ENCODE measurements around the gene TMEM126A.

TMEM126A gene

GRCh38 chr11:85619499-85619898 is 28.3 kb upstream of the TMEM126A start:
- no peak for ATAC-seq (ENCODE audit: low read depth)
- H3K27ac ChIP-seq (ENCODE audit: poor library complexity, severe bottlenecking) = no peak overlapping the region
- H3K4me1 ChIP-seq (ENCODE audit: insufficient read depth, poor library complexity, severe bottlenecking) = no peaks in the 10 kb centered on the region
- no peaks in the 10 kb centered on the region for H3K9me3 ChIP-seq (ENCODE audit: severe bottlenecking)
- TF ChIP-seq CTCF (IDR thresholded peaks at IDR 0.05; ENCODE audit: poor library complexity, severe bottlenecking) = no peak
- no peak overlapping the region for H3K4me3 ChIP-seq (ENCODE audit: severe bottlenecking)
- H3K27me3 ChIP-seq (ENCODE audit: insufficient read depth, poor library complexity, severe bottlenecking) = no peaks in the 10 kb centered on the region
- DNase-seq (ENCODE audit: low spot score) = no peak
- H3K36me3 ChIP-seq (ENCODE audit: low read depth) = no peaks in the 10 kb centered on the region

- Histone ChIP-seq H3K27me3 (ENCODE audit: insufficient read depth, poor library complexity, severe bottlenecking) (no peaks in the 10 kb centered on the region), H3K9me3 (ENCODE audit: severe bottlenecking) (no peaks in the 10 kb centered on the region), H3K27ac (ENCODE audit: poor library complexity, severe bottlenecking) (no peak overlapping the region), H3K4me1 (ENCODE audit: insufficient read depth, poor library complexity, severe bottlenecking) (no peaks in the 10 kb centered on the region), H3K36me3 (ENCODE audit: low read depth) (no peaks in the 10 kb centered on the region), H3K4me3 (ENCODE audit: severe bottlenecking) (no peak overlapping the region)
- DNase-seq (ENCODE audit: low spot score) (no peak), ATAC-seq (ENCODE audit: low read depth) (no peak)
- TF ChIP-seq CTCF (IDR thresholded peaks at IDR 0.05; ENCODE audit: poor library complexity, severe bottlenecking) = no peak
Observed at GRCh38 chr11:85620256-85620655, 27.5 kb upstream of the TMEM126A start.

GRCh38 chr11:85626496-85626895 is 21.3 kb upstream of the TMEM126A start:
- no peak for TF ChIP-seq CTCF (IDR thresholded peaks at IDR 0.05; ENCODE audit: poor library complexity, severe bottlenecking)
- H3K9me3 ChIP-seq (ENCODE audit: severe bottlenecking) = no peaks in the 10 kb centered on the region
- no peaks in the 10 kb centered on the region for H3K27me3 ChIP-seq (ENCODE audit: insufficient read depth, poor library complexity, severe bottlenecking)
- H3K4me3 ChIP-seq (ENCODE audit: severe bottlenecking) = no peak overlapping the region
- DNase-seq (ENCODE audit: low spot score) = no peak
- no peak for ATAC-seq (ENCODE audit: low read depth)
- peaks cover 6% of the 10 kb centered on the region for H3K36me3 ChIP-seq (ENCODE audit: low read depth)
- peaks cover 10% of the 10 kb centered on the region for H3K4me1 ChIP-seq (ENCODE audit: insufficient read depth, poor library complexity, severe bottlenecking)
- no peak overlapping the region for H3K27ac ChIP-seq (ENCODE audit: poor library complexity, severe bottlenecking)

GRCh38 chr11:85627332-85627997 is 20.3 kb upstream of the TMEM126A start, which contains the start of gene DLG2:
TSS of gene DLG2 (minus strand) at chr11:85627344.
- DNase-seq (ENCODE audit: low spot score) (no peak), ATAC-seq (ENCODE audit: low read depth) (peak; percentile 5)
- H3K4me1 ChIP-seq (ENCODE audit: insufficient read depth, poor library complexity, severe bottlenecking) = peaks cover 10% of the 10 kb centered on the region
- peak within 1 kb of the TSS; percentile 38 for H3K27ac ChIP-seq (ENCODE audit: poor library complexity, severe bottlenecking)
- peak within 1 kb of the TSS; percentile 61 for H3K4me3 ChIP-seq (ENCODE audit: severe bottlenecking)
- no peaks in the 10 kb centered on the region for H3K9me3 ChIP-seq (ENCODE audit: severe bottlenecking)
- no peaks in the 10 kb centered on the region for H3K27me3 ChIP-seq (ENCODE audit: insufficient read depth, poor library complexity, severe bottlenecking)
- peaks cover 16% of the 10 kb centered on the region for H3K36me3 ChIP-seq (ENCODE audit: low read depth)
- TF ChIP-seq CTCF (IDR thresholded peaks at IDR 0.05; ENCODE audit: poor library complexity, severe bottlenecking) = no peak

Measured in RWPE2 (cell line).